ENCODE data around the gene WFIKKN1. TPM values are rescaled to one million over a fixed set of nuclear protein-coding genes. Genes with fewer than 3 reads are reported as not detected.
"Not testable (repeated sequence)": the region's sequence is repeated elsewhere in the genome, so short reads cannot be mapped to it uniquely, and the experiment has no call there.

The WFIKKN1 gene
- total RNA-seq, 5 donors from 2014 or later (not counting 1 experiment from before 2014, with no cell fraction given): 0.15 to 1.5 (median 1.0) TPM

GRCh38 chr16:593406-593805, 37.4 kb upstream of the WFIKKN1 start:
- no peaks in the 10 kb centered on the region for H3K9me3 ChIP-seq
- POLR2A ChIA-PET: no interaction called here
- CTCF ChIA-PET: no interaction called here
- WGBS (ENCODE audit: insufficient coverage): 90% methylated on average over 8 of the region's 9 CpGs
- Mint-ChIP-seq H3K4me1 (peaks cover 38 to 47% (median 41%) of the 10 kb centered on the region in 3 donors), H3K27me3 (no peaks in the 10 kb centered on the region), H3K9me3 (no peaks in the 10 kb centered on the region), H3K36me3 (peaks cover 7% of the 10 kb centered on the region), H3K27ac (no peak overlapping the region), H3K4me3 (no peak overlapping the region)
- no peak overlapping the region for H3K4me3 ChIP-seq (ENCODE audit: control insufficient read depth in 1 of 2, extremely low read depth in 1 of 2, low read length in 1 of 2)
- no peak for ATAC-seq (replicated peaks in 1 of 4)
- peaks cover 0 to 8% of the 10 kb centered on the region in 2 donors for H3K36me3 ChIP-seq (ENCODE audit: control insufficient read depth in 2 of 2, extremely low read depth in 1 of 2, insufficient read depth in 1 of 2, low read length in 1 of 2)
- DNase-seq: no peak
- no peak overlapping the region for H3K27ac ChIP-seq (ENCODE audit: low read length)
- H3K4me1 ChIP-seq (ENCODE audit: control insufficient read depth in 1 of 2, extremely low read depth in 1 of 2, insufficient read depth in 2 of 2, low read length in 2 of 2): peaks cover 3 to 30% of the 10 kb centered on the region in 2 experiments
- H3K27me3 ChIP-seq (replicated peaks in 1 of 2; ENCODE audit: control insufficient read depth in 2 of 2, extremely low read depth in 1 of 2, insufficient read depth in 2 of 2, low read length in 1 of 2): peaks cover 0 to 2% of the 10 kb centered on the region in 2 experiments

GRCh38 chr16:593807-594206, 37.0 kb upstream of the WFIKKN1 start:
- Mint-ChIP-seq H3K4me1 (peaks cover 36 to 45% (median 38%) of the 10 kb centered on the region in 3 donors), H3K27ac (no peak overlapping the region), H3K9me3 (no peaks in the 10 kb centered on the region), H3K36me3 (peaks cover 7% of the 10 kb centered on the region), H3K4me3 (no peak overlapping the region), H3K27me3 (no peaks in the 10 kb centered on the region)
- Histone ChIP-seq H3K27me3 (replicated peaks in 1 of 2; ENCODE audit: control insufficient read depth in 2 of 2, extremely low read depth in 1 of 2, insufficient read depth in 2 of 2, low read length in 1 of 2) (no peaks in the 10 kb centered on the region), H3K27ac (ENCODE audit: low read length) (no peak overlapping the region), H3K9me3 (no peaks in the 10 kb centered on the region), H3K36me3 (ENCODE audit: control insufficient read depth in 2 of 2, extremely low read depth in 1 of 2, insufficient read depth in 1 of 2, low read length in 1 of 2) (peaks cover 1 to 8% of the 10 kb centered on the region in 2 donors), H3K4me1 (ENCODE audit: control insufficient read depth in 1 of 2, extremely low read depth in 1 of 2, insufficient read depth in 2 of 2, low read length in 2 of 2) (peaks cover 3 to 26% of the 10 kb centered on the region in 2 experiments), H3K4me3 (ENCODE audit: control insufficient read depth in 1 of 2, extremely low read depth in 1 of 2, low read length in 1 of 2) (no peak overlapping the region)
- ATAC-seq (replicated peaks in 1 of 4) (no peak), DNase-seq (no peak)
- CTCF ChIA-PET: no interaction called here
- WGBS (ENCODE audit: insufficient coverage): 89% methylated on average over 14 of the region's 16 CpGs
- POLR2A ChIA-PET: no interaction called here

GRCh38 chr16:595094-595528, 35.7 kb upstream of the WFIKKN1 start:
- WGBS (ENCODE audit: insufficient coverage): 87% methylated on average over 8 of the region's 18 CpGs
- POLR2A ChIA-PET: no interaction called here
- Histone ChIP-seq H3K9me3 (no peaks in the 10 kb centered on the region), H3K4me1 (ENCODE audit: control insufficient read depth in 1 of 2, extremely low read depth in 1 of 2, insufficient read depth in 2 of 2, low read length in 2 of 2) (peaks cover 3 to 26% of the 10 kb centered on the region in 2 experiments), H3K27me3 (replicated peaks in 1 of 2; ENCODE audit: control insufficient read depth in 2 of 2, extremely low read depth in 1 of 2, insufficient read depth in 2 of 2, low read length in 1 of 2) (no peaks in the 10 kb centered on the region), H3K27ac (ENCODE audit: low read length) (no peak overlapping the region), H3K36me3 (ENCODE audit: control insufficient read depth in 2 of 2, extremely low read depth in 1 of 2, insufficient read depth in 1 of 2, low read length in 1 of 2) (peaks cover 4 to 8% of the 10 kb centered on the region in 2 donors), H3K4me3 (ENCODE audit: control insufficient read depth in 1 of 2, extremely low read depth in 1 of 2, low read length in 1 of 2) (no peak overlapping the region)
- H3K27me3 Mint-ChIP-seq: no peaks in the 10 kb centered on the region
- CTCF ChIA-PET: no interaction called here
- DNase-seq (no peak), ATAC-seq (replicated peaks in 1 of 4) (no peak)
- no peak overlapping the region for H3K27ac Mint-ChIP-seq
- H3K4me1 Mint-ChIP-seq: peaks cover 36 to 45% (median 38%) of the 10 kb centered on the region in 3 donors
- no peaks in the 10 kb centered on the region for H3K9me3 Mint-ChIP-seq
- H3K4me3 Mint-ChIP-seq: no peak overlapping the region
- H3K36me3 Mint-ChIP-seq: peaks cover 7% of the 10 kb centered on the region

GRCh38 chr16:595942-596735, 34.6 kb upstream of the WFIKKN1 start:
- POLR2A ChIA-PET: no interaction called here
- Histone ChIP-seq H3K36me3 (ENCODE audit: control insufficient read depth in 2 of 2, extremely low read depth in 1 of 2, insufficient read depth in 1 of 2, low read length in 1 of 2) (peaks cover 4 to 8% of the 10 kb centered on the region in 2 donors), H3K4me1 (ENCODE audit: control insufficient read depth in 1 of 2, extremely low read depth in 1 of 2, insufficient read depth in 2 of 2, low read length in 2 of 2) (peaks cover 0 to 18% of the 10 kb centered on the region in 2 experiments), H3K9me3 (no peaks in the 10 kb centered on the region), H3K27me3 (replicated peaks in 1 of 2; ENCODE audit: control insufficient read depth in 2 of 2, extremely low read depth in 1 of 2, insufficient read depth in 2 of 2, low read length in 1 of 2) (no peaks in the 10 kb centered on the region), H3K4me3 (ENCODE audit: control insufficient read depth in 1 of 2, extremely low read depth in 1 of 2, low read length in 1 of 2) (no peak overlapping the region), H3K27ac (ENCODE audit: low read length) (no peak overlapping the region)
- H3K27me3 Mint-ChIP-seq: no peaks in the 10 kb centered on the region
- ATAC-seq (replicated peaks in 1 of 4): no peak
- peaks cover 7% of the 10 kb centered on the region for H3K36me3 Mint-ChIP-seq
- DNase-seq: no peak
- peaks cover 30 to 39% (median 30%) of the 10 kb centered on the region in 3 donors for H3K4me1 Mint-ChIP-seq
- no peak overlapping the region for H3K4me3 Mint-ChIP-seq
- H3K27ac Mint-ChIP-seq: no peak overlapping the region
- CTCF ChIA-PET: no interaction called here
- H3K9me3 Mint-ChIP-seq: no peaks in the 10 kb centered on the region
- WGBS (ENCODE audit: insufficient coverage): 92% methylated on average over 34 of the region's 34 CpGs

- no peak overlapping the region for H3K4me3 ChIP-seq (ENCODE audit: control insufficient read depth in 1 of 2, extremely low read depth in 1 of 2, low read length in 1 of 2)
- H3K4me1 ChIP-seq (ENCODE audit: control insufficient read depth in 1 of 2, extremely low read depth in 1 of 2, insufficient read depth in 2 of 2, low read length in 2 of 2): peaks cover 0 to 15% of the 10 kb centered on the region in 2 experiments
- Mint-ChIP-seq H3K9me3 (no peaks in the 10 kb centered on the region), H3K27ac (peak overlapping the region in 1 of 2 donors; percentile 23), H3K4me3 (no peak overlapping the region), H3K4me1 (peaks cover 24 to 34% (median 29%) of the 10 kb centered on the region in 3 donors), H3K36me3 (peaks cover 7% of the 10 kb centered on the region), H3K27me3 (no peaks in the 10 kb centered on the region)
- no peaks in the 10 kb centered on the region for H3K27me3 ChIP-seq (replicated peaks in 1 of 2; ENCODE audit: control insufficient read depth in 2 of 2, extremely low read depth in 1 of 2, insufficient read depth in 2 of 2, low read length in 1 of 2)
- H3K36me3 ChIP-seq (ENCODE audit: control insufficient read depth in 2 of 2, extremely low read depth in 1 of 2, insufficient read depth in 1 of 2, low read length in 1 of 2): peaks cover 4 to 8% of the 10 kb centered on the region in 2 donors
- no peaks in the 10 kb centered on the region for H3K9me3 ChIP-seq
- DNase-seq (no peak), ATAC-seq (replicated peaks in 1 of 4) (no peak)
- POLR2A ChIA-PET: no interaction called here
- H3K27ac ChIP-seq (ENCODE audit: low read length): no peak overlapping the region
- 95% methylated on average over 12 of the region's 12 CpGs for WGBS (ENCODE audit: insufficient coverage)
- CTCF ChIA-PET: no interaction called here
Measured at GRCh38 chr16:596736-597060, 34.1 kb upstream of the WFIKKN1 start.

GRCh38 chr16:597655-598054, 33.1 kb upstream of the WFIKKN1 start:
- H3K4me3 ChIP-seq (ENCODE audit: control insufficient read depth in 1 of 2, extremely low read depth in 1 of 2, low read length in 1 of 2); DNase-seq; H3K27me3 Mint-ChIP-seq; H3K9me3 Mint-ChIP-seq; H3K36me3 Mint-ChIP-seq; H3K4me1 ChIP-seq (ENCODE audit: control insufficient read depth in 1 of 2, extremely low read depth in 1 of 2, insufficient read depth in 2 of 2, low read length in 2 of 2); CTCF ChIA-PET; H3K27ac ChIP-seq (ENCODE audit: low read length); ATAC-seq (replicated peaks in 1 of 4); H3K27me3 ChIP-seq (replicated peaks in 1 of 2; ENCODE audit: control insufficient read depth in 2 of 2, extremely low read depth in 1 of 2, insufficient read depth in 2 of 2, low read length in 1 of 2); POLR2A ChIA-PET; H3K9me3 ChIP-seq; H3K27ac Mint-ChIP-seq; H3K4me3 Mint-ChIP-seq; H3K36me3 ChIP-seq (ENCODE audit: control insufficient read depth in 2 of 2, extremely low read depth in 1 of 2, insufficient read depth in 1 of 2, low read length in 1 of 2): not testable (repeated sequence)
- peaks cover 20 to 26% (median 21%) of the 10 kb centered on the region in 3 donors for H3K4me1 Mint-ChIP-seq
- WGBS (ENCODE audit: insufficient coverage): 100% methylated on average over 2 of the region's 7 CpGs
